ENCODE results near the gene NPTX2.

Gene NPTX2

DNA sequence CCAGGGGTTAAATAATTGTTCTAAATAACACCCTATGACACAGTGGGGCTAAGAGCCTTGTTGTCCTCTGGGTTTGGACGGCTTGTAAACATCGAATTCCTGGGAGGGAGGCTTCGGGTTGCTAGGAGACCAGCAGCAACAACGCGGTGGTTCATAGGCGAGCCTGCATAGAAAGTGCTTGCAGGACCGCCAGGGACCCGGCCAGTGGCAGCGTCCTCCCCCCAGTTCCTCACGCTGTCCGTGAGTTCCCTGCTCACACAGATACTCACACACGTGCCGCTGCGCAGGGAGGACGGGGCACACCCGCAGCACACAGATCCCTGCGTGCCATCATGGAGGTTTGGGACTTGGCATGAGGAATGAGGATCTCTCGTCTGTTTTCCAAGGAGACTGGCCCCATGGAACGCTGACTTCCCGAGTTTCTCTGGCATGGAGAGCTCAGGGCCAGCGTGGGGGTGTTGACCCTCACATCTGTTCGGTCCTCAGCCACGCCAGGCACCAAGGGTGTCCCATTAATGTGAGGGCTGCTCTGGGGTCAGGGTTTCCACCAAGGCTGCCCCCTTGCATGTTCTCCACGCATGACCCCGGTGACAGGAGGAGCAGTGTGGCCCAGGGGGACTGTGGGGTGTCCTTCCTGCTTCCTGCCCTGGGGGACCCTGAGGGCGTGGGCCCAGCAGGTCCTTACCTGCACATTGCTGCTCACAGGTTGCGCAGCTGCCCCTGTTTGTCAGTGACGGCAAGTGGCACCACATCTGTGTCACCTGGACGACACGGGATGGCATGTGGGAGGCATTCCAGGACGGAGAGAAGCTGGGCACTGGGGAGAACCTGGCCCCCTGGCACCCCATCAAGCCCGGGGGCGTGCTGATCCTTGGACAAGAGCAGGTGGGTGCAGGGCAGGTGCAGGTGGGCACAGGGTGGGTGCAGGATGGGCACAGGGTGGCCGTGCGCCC lies 9.7 kb downstream of the NPTX2 start:
- TF ChIP-seq TOX (CRISPR knock-in tag; IDR thresholded peaks at IDR 0.05; ENCODE audit: borderline replicate concordance) (no peak), SNAI2 (CRISPR knock-in tag; IDR thresholded peaks at IDR 0.05) (no peak), GLIS3 (CRISPR knock-in tag; IDR thresholded peaks at IDR 0.05) (no peak), OSR1 (CRISPR knock-in tag; IDR thresholded peaks at IDR 0.05) (no peak), ARNTL (CRISPR knock-in tag; IDR thresholded peaks at IDR 0.05; ENCODE audit: borderline replicate concordance, low read depth) (no peak), ZFP3 (CRISPR knock-in tag; IDR thresholded peaks at IDR 0.05) (no peak), ISL1 (CRISPR knock-in tag; IDR thresholded peaks at IDR 0.05) (no peak)
- TF ChIP-seq, protein P1, sequence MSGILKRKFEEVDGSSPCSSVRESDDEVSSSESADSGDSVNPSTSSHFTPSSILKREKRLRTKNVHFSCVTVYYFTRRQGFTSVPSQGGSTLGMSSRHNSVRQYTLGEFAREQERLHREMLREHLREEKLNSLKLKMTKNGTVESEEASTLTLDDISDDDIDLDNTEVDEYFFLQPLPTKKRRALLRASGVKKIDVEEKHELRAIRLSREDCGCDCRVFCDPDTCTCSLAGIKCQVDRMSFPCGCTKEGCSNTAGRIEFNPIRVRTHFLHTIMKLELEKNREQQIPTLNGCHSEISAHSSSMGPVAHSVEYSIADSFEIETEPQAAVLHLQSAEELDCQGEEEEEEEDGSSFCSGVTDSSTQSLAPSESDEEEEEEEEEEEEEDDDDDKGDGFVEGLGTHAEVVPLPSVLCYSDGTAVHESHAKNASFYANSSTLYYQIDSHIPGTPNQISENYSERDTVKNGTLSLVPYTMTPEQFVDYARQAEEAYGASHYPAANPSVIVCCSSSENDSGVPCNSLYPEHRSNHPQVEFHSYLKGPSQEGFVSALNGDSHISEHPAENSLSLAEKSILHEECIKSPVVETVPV (CRISPR knock-in tag; IDR thresholded peaks at IDR 0.05), result no peak
- TF ChIP-seq, protein P2, sequence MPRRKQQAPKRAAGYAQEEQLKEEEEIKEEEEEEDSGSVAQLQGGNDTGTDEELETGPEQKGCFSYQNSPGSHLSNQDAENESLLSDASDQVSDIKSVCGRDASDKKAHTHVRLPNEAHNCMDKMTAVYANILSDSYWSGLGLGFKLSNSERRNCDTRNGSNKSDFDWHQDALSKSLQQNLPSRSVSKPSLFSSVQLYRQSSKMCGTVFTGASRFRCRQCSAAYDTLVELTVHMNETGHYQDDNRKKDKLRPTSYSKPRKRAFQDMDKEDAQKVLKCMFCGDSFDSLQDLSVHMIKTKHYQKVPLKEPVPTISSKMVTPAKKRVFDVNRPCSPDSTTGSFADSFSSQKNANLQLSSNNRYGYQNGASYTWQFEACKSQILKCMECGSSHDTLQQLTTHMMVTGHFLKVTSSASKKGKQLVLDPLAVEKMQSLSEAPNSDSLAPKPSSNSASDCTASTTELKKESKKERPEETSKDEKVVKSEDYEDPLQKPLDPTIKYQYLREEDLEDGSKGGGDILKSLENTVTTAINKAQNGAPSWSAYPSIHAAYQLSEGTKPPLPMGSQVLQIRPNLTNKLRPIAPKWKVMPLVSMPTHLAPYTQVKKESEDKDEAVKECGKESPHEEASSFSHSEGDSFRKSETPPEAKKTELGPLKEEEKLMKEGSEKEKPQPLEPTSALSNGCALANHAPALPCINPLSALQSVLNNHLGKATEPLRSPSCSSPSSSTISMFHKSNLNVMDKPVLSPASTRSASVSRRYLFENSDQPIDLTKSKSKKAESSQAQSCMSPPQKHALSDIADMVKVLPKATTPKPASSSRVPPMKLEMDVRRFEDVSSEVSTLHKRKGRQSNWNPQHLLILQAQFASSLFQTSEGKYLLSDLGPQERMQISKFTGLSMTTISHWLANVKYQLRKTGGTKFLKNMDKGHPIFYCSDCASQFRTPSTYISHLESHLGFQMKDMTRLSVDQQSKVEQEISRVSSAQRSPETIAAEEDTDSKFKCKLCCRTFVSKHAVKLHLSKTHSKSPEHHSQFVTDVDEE (CRISPR knock-in tag; IDR thresholded peaks at IDR 0.05), result no peak
- no peak for ATAC-seq

DNA sequence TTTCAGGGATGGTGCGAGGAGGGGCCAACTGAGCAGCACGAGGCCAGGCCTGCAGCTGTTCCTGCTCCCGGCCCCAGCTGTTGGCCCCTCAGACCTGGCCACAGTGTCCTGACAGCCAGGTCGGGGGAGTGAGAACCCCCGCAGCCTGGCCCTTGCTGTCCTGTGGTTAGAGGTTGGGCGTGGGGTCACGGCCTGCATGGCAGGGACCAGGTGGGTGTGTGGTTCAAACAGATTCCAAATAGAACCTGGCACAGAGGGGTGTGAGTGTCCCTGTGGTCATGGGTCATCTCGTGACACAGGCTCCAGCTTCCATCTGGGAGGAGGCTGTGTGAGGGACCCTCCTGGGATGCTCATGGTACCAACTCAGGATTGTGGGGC lies 10.3 kb downstream of the NPTX2 start:
- no peak for TF ChIP-seq ESRRG (CRISPR knock-in tag; IDR thresholded peaks at IDR 0.05)
- no peak for TF ChIP-seq TCF4 (CRISPR knock-in tag; IDR thresholded peaks at IDR 0.05; ENCODE audit: borderline replicate concordance)
- TF ChIP-seq, protein P1 (CRISPR knock-in tag; IDR thresholded peaks at IDR 0.05), result no peak
- no peak for TF ChIP-seq ARNTL (CRISPR knock-in tag; IDR thresholded peaks at IDR 0.05; ENCODE audit: borderline replicate concordance, low read depth)
- TF ChIP-seq ZFP30 (CRISPR knock-in tag; IDR thresholded peaks at IDR 0.05), result no peak
- TF ChIP-seq ZNF8 (CRISPR knock-in tag; IDR thresholded peaks at IDR 0.05), result no peak
- no peak for TF ChIP-seq ZNF565 (CRISPR knock-in tag; conservative IDR thresholded peaks at IDR 0.05; ENCODE audit: low read depth)
- TF ChIP-seq, protein P3, sequence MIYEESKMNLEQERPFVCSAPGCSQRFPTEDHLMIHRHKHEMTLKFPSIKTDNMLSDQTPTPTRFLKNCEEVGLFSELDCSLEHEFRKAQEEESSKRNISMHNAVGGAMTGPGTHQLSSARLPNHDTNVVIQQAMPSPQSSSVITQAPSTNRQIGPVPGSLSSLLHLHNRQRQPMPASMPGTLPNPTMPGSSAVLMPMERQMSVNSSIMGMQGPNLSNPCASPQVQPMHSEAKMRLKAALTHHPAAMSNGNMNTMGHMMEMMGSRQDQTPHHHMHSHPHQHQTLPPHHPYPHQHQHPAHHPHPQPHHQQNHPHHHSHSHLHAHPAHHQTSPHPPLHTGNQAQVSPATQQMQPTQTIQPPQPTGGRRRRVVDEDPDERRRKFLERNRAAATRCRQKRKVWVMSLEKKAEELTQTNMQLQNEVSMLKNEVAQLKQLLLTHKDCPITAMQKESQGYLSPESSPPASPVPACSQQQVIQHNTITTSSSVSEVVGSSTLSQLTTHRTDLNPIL (CRISPR knock-in tag; IDR thresholded peaks at IDR 0.05; ENCODE audit: low read depth), result no peak
- TF ChIP-seq, protein P2 (CRISPR knock-in tag; IDR thresholded peaks at IDR 0.05), result no peak
- no peak for TF ChIP-seq TOX (CRISPR knock-in tag; IDR thresholded peaks at IDR 0.05; ENCODE audit: borderline replicate concordance)
- TF ChIP-seq, protein P4, sequence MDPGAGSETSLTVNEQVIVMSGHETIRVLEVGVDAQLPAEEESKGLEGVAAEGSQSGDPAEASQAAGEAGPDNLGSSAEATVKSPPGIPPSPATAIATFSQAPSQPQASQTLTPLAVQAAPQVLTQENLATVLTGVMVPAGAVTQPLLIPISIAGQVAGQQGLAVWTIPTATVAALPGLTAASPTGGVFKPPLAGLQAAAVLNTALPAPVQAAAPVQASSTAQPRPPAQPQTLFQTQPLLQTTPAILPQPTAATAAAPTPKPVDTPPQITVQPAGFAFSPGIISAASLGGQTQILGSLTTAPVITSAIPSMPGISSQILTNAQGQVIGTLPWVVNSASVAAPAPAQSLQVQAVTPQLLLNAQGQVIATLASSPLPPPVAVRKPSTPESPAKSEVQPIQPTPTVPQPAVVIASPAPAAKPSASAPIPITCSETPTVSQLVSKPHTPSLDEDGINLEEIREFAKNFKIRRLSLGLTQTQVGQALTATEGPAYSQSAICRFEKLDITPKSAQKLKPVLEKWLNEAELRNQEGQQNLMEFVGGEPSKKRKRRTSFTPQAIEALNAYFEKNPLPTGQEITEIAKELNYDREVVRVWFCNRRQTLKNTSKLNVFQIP (CRISPR knock-in tag; IDR thresholded peaks at IDR 0.05; ENCODE audit: borderline replicate concordance, low read depth), result no peak
- no peak for TF ChIP-seq OSR1 (CRISPR knock-in tag; IDR thresholded peaks at IDR 0.05)
- no peak for TF ChIP-seq ZFP3 (CRISPR knock-in tag; IDR thresholded peaks at IDR 0.05)
- TF ChIP-seq PPARA (CRISPR knock-in tag; IDR thresholded peaks at IDR 0.05; ENCODE audit: borderline replicate concordance), result no peak
- no peak for TF ChIP-seq GLIS3 (CRISPR knock-in tag; IDR thresholded peaks at IDR 0.05)
- TF ChIP-seq CSDC2 (CRISPR knock-in tag; IDR thresholded peaks at IDR 0.05), result no peak
- no peak for TF ChIP-seq SNAI2 (CRISPR knock-in tag; IDR thresholded peaks at IDR 0.05)
- no peak for TF ChIP-seq BACH2 (CRISPR knock-in tag; IDR thresholded peaks at IDR 0.05; ENCODE audit: borderline replicate concordance)
- TF ChIP-seq, protein P5, sequence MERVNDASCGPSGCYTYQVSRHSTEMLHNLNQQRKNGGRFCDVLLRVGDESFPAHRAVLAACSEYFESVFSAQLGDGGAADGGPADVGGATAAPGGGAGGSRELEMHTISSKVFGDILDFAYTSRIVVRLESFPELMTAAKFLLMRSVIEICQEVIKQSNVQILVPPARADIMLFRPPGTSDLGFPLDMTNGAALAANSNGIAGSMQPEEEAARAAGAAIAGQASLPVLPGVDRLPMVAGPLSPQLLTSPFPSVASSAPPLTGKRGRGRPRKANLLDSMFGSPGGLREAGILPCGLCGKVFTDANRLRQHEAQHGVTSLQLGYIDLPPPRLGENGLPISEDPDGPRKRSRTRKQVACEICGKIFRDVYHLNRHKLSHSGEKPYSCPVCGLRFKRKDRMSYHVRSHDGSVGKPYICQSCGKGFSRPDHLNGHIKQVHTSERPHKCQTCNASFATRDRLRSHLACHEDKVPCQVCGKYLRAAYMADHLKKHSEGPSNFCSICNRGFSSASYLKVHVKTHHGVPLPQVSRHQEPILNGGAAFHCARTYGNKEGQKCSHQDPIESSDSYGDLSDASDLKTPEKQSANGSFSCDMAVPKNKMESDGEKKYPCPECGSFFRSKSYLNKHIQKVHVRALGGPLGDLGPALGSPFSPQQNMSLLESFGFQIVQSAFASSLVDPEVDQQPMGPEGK (CRISPR knock-in tag; IDR thresholded peaks at IDR 0.05; ENCODE audit: borderline replicate concordance), result no peak
- ATAC-seq, result no peak

All from SK-N-SH treated with all-trans-retinoic acid at 6 μM for 48 hours (cell line).